DND-41 (cell line): ENCODE results near the gene MEP1A.

Experiments used
- EZH2 ChIP-seq: IDR thresholded peaks from 3 replicates; pipeline ENCODE4 v1.6.1; 2012; ENCODE audit warnings: borderline replicate concordance, low read depth, mild to moderate bottlenecking, moderate library complexity, low read length, inconsistent platforms; ENCODE audit not compliant: severe bottlenecking
- TF ChIP-seq, protein P1 (sequence below): IDR thresholded peaks from 2 replicates; pipeline ENCODE4 v1.5.1; 2012; ENCODE audit warnings: borderline replicate concordance, low read length, moderate library complexity, mild to moderate bottlenecking; ENCODE audit not compliant: poor library complexity, severe bottlenecking; ENCODE audit errors: extremely low read depth

DNA sequence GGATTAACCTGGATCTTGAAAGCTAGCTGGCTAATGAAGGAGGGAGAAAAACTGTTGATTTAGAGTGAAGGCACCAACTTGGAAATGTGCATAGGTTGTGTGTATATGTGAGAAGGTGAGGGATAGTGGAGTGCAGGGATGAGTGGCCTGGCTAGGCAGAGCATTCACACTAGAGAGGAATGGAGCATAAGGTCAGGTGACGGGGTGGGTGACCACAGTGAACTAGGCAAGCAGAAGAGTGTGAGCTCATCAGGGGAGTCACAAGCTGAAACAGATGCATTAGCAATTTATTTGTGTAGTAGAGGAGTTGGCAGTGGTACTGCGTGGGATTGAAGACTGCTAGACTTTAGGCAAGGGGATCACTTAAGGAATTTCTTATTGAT, 36.0 kb upstream of the MEP1A start:
- TF ChIP-seq, protein P1, sequence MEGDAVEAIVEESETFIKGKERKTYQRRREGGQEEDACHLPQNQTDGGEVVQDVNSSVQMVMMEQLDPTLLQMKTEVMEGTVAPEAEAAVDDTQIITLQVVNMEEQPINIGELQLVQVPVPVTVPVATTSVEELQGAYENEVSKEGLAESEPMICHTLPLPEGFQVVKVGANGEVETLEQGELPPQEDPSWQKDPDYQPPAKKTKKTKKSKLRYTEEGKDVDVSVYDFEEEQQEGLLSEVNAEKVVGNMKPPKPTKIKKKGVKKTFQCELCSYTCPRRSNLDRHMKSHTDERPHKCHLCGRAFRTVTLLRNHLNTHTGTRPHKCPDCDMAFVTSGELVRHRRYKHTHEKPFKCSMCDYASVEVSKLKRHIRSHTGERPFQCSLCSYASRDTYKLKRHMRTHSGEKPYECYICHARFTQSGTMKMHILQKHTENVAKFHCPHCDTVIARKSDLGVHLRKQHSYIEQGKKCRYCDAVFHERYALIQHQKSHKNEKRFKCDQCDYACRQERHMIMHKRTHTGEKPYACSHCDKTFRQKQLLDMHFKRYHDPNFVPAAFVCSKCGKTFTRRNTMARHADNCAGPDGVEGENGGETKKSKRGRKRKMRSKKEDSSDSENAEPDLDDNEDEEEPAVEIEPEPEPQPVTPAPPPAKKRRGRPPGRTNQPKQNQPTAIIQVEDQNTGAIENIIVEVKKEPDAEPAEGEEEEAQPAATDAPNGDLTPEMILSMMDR, result no peak
- no peak for TF ChIP-seq EZH2
